HepG2 (cell line): ENCODE results near the gene AP1M1.

Source experiments
- ATF3 ChIP-seq: sonication (generic); formaldehyde crosslinking; IDR thresholded peaks from 2 replicates; pipeline ENCODE4 v1.4.0; 2020; ENCODE audit warnings: missing genetic modification reagents
- BCL3 ChIP-seq: sonication (generic); formaldehyde crosslinking; IDR thresholded peaks from 2 replicates; pipeline ENCODE4 v1.5.1; 2020; ENCODE audit warnings: mild to moderate bottlenecking, missing genetic modification reagents, moderate library complexity
- ELF3 ChIP-seq: IDR thresholded peaks from 2 replicates; pipeline ENCODE4 v1.6.1; 2016; ENCODE audit warnings: missing genetic modification reagents, missing compliant biosample characterization
- EZH2 ChIP-seq: conservative IDR thresholded peaks from 2 replicates; pipeline ENCODE4 v1.6.1; 2012; ENCODE audit warnings: mild to moderate bottlenecking, low read depth, low read length, moderate library complexity
- GABPA ChIP-seq, 2 experiments: IDR thresholded peaks; 2 replicates each; pipeline ENCODE4 v1.6.1; 2011 to 2016; ENCODE audit warnings: low read depth in 2 of 2, low read length in 1 of 2, missing biosample characterization in 1 of 2, missing genetic modification characterization in 1 of 2
- HDAC6 ChIP-seq: fragments of 200-600 bp; sonication (generic); IDR thresholded peaks from 2 replicates; pipeline ENCODE4 v1.7.0; 2017; ENCODE audit warnings: mild to moderate bottlenecking, antibody characterized with exemption, low read length, low read depth
- NBN ChIP-seq: fragments of 450-650 bp; conservative IDR thresholded peaks from 2 replicates; pipeline ENCODE4 v1.6.1; 2017
- PCBP2 ChIP-seq: fragments of 200-400 bp; formaldehyde crosslinking; optimal IDR thresholded peaks from 2 replicates; pipeline ENCODE3; 2018; ENCODE audit warnings: low read length, low read depth; ENCODE audit not compliant: poor library complexity, severe bottlenecking
- TCF7 ChIP-seq: sonication (generic); IDR thresholded peaks from 2 replicates; pipeline ENCODE4 v1.6.1; 2016; ENCODE audit warnings: antibody characterized with exemption, low read depth
- TF ChIP-seq, protein P1 (sequence below): sonication (generic); formaldehyde crosslinking; IDR thresholded peaks from 2 replicates; pipeline ENCODE4 v1.5.0; 2020; ENCODE audit warnings: missing genetic modification reagents

GRCh38 chr19:16272945-16273344, 75.2 kb downstream of the AP1M1 start:
- TF ChIP-seq, protein P1, sequence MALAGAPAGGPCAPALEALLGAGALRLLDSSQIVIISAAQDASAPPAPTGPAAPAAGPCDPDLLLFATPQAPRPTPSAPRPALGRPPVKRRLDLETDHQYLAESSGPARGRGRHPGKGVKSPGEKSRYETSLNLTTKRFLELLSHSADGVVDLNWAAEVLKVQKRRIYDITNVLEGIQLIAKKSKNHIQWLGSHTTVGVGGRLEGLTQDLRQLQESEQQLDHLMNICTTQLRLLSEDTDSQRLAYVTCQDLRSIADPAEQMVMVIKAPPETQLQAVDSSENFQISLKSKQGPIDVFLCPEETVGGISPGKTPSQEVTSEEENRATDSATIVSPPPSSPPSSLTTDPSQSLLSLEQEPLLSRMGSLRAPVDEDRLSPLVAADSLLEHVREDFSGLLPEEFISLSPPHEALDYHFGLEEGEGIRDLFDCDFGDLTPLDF (CRISPR knock-in tag), result no peak
- TF ChIP-seq NBN, result no peak
- TF ChIP-seq PCBP2, result no peak
- no peak for TF ChIP-seq EZH2
- TF ChIP-seq ATF3 (CRISPR knock-in tag), result no peak
- TF ChIP-seq TCF7, result no peak
- TF ChIP-seq ELF3 (CRISPR knock-in tag), result no peak
- TF ChIP-seq HDAC6, result no peak
- no peak for TF ChIP-seq BCL3 (CRISPR knock-in tag)
- no peak for TF ChIP-seq GABPA (IDR thresholded peaks at IDR 0.05; ENCODE audit: low read depth, low read length)
- TF ChIP-seq GABPA (CRISPR knock-in tag; IDR thresholded peaks at IDR 0.05; ENCODE audit: low read depth), result no peak
